Left lung (tissue), 10 donors: ENCODE results near the gene L1CAM. TPM values are rescaled to one million over a fixed set of nuclear protein-coding genes. Genes with fewer than 3 reads are reported as not detected.

ENCODE experiments used
- ATAC-seq: fragments of 200-7000 bp; cut with Tn5 transposase; one replicate; pipeline ENCODE4 v1.9.1; 2020; ENCODE audit warnings: moderate library complexity
- DNase-seq, 4 donors: peaks; one replicate each; pipeline ENCODE4 v3.0.0-alpha.2; 2013 to 2020
- H3K27ac ChIP-seq, 2 donors: fragments of 200-600 bp; sonication (generic) in 1 of 2; one replicate each; pipeline versions ENCODE4 v1.5.0 to v1.8.0; 2020 to 2021
- H3K27me3 ChIP-seq, 2 donors: fragments of 200-600 bp; sonication (generic) in 1 of 2; one replicate each; pipeline versions ENCODE4 v1.5.0 to v1.8.0; 2020 to 2021
- H3K36me3 ChIP-seq, 2 donors: fragments of 200-600 bp; sonication (generic) in 1 of 2; one replicate each; pipeline versions ENCODE4 v1.5.0 to v1.8.0; 2020 to 2021
- H3K4me1 ChIP-seq, 2 donors: fragments of 200-600 bp; one replicate each; pipeline ENCODE4 v1.8.0; 2021
- H3K4me3 ChIP-seq, 2 donors: fragments of 200-600 bp; sonication (generic) in 1 of 2; one replicate each; pipeline versions ENCODE4 v1.5.0 to v1.8.0; 2020 to 2021; ENCODE audit warnings: mild to moderate bottlenecking in 1 of 2
- H3K9me3 ChIP-seq, 2 donors: fragments of 200-600 bp; sonication (generic) in 1 of 2; one replicate each; pipeline versions ENCODE4 v1.5.0 to v1.8.0; 2020 to 2021
- intact Hi-C, 2 donors: fragments of 100-400 bp; cut with DNase I; formaldehyde crosslinking; loops; one replicate each; pipeline versions ENCODE4 v1.11.2 to v1.14.2; 2022
- polyA plus RNA-seq, 6 donors: library from polyadenylated mRNA; unstranded; fragments of 120-200 nt; gene quantifications; one replicate each; pipeline ENCODE4 v1.2.1, GENCODE V29; 2013; ENCODE audit not compliant: insufficient read length in 6 of 6
- total RNA-seq, 2 donors: library from RNA; stranded (reverse); fragmentation: NEBNext Ultra II Directional; extraction: Animal tissue kit (Norgen Biotek cat#: 25700); gene quantifications; one replicate each; pipeline ENCODE4 v1.2.1, GENCODE V29; 2021
- TF ChIP-seq, protein P1 (sequence below), 2 donors: fragments of 200-600 bp; sonication (generic) in 1 of 2; IDR thresholded peaks; one replicate each; pipeline versions ENCODE4 v1.5.0 to v1.8.0; 2021; ENCODE audit warnings: antibody characterized with exemption in 2 of 2
- donor health status: DM: no; HTN: yes; CAD: no.
- donor health status: DM: no; HTN: no; CAD: no.

The L1CAM gene
- total and polyA plus RNA-seq, 8 donors = 0.27 to 0.86 (median 0.53) TPM

DNA sequence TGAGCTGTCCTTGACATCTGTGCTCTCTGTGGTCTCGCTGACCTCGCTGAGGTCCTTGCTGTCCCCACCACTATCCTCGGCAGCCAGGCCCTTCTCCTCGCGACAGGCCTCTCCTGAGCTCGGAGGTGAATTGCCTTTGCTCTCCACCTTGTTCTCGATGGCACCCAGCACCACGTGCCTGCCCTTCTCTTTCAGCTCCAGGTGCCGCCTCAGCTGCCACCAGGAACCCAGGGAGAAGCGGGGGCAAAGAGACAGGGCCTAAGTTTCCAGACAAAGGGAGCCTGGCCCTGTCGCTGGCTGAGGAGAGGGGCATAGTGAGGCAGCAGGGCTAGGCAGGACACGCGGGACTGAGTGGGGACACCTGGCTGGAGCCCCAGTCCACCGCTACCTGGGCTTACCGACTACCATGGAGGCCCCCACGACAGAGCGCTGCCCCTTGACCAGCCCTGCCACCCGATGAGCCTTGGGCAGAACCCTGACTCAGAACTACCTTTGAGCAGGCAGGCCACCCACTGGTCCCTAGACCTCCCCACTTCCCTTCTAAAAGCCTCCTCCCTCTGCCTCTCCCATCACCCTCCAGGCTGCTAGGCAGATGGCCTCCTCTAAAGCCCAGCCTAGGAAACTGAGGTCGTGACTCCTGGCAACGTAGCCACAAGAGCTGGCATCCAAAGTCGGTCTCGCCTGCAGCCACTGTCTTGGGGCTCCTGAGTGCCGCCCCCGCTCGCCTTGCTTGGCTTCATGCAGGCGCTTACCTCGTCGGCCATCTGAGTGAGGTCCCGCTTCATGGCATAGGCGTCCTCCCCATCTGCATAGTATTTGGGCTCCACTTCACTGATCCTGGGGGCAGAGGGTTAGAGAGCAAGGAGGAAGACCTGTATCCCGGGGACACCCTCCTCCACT lies 44.3 kb upstream of the L1CAM start:
- H3K36me3 ChIP-seq = peaks cover 0 to 30% of the 10 kb centered on the region in 2 donors
- H3K4me1 ChIP-seq = peaks cover 8 to 36% of the 10 kb centered on the region in 2 donors
- TF ChIP-seq, protein P1, sequence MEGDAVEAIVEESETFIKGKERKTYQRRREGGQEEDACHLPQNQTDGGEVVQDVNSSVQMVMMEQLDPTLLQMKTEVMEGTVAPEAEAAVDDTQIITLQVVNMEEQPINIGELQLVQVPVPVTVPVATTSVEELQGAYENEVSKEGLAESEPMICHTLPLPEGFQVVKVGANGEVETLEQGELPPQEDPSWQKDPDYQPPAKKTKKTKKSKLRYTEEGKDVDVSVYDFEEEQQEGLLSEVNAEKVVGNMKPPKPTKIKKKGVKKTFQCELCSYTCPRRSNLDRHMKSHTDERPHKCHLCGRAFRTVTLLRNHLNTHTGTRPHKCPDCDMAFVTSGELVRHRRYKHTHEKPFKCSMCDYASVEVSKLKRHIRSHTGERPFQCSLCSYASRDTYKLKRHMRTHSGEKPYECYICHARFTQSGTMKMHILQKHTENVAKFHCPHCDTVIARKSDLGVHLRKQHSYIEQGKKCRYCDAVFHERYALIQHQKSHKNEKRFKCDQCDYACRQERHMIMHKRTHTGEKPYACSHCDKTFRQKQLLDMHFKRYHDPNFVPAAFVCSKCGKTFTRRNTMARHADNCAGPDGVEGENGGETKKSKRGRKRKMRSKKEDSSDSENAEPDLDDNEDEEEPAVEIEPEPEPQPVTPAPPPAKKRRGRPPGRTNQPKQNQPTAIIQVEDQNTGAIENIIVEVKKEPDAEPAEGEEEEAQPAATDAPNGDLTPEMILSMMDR (IDR thresholded peaks at IDR 0.05) = no peak
- ATAC-seq = no peak
- no peak for DNase-seq
- no peaks in the 10 kb centered on the region for H3K27me3 ChIP-seq
- intact Hi-C loops = no loop called here
- no peak overlapping the region for H3K27ac ChIP-seq
- H3K9me3 ChIP-seq = no peaks in the 10 kb centered on the region
- no peak overlapping the region for H3K4me3 ChIP-seq

DNA sequence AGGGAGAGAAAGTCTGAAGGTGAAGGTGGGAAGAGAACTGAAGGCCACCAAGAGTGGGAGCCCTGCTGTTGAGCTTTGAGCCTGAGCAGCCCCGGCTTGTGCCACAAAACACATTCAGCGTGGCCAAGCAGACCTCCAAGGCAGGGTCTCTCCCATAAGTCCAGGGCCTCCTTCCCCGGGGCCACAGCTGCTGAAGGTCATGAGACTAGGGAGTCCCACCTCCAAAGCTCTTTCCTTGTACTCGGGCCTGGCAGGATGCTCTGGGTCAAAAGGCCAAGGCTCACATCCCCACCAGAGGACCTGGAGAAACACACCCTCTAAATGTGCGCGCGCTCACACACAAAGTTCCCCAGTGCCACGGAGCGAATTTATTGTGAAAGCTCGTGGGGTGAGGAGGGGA lies 43.6 kb upstream of the L1CAM start:
- Histone ChIP-seq H3K27me3 (no peaks in the 10 kb centered on the region), H3K36me3 (peaks cover 0 to 30% of the 10 kb centered on the region in 2 donors), H3K4me1 (peaks cover 7 to 36% of the 10 kb centered on the region in 2 donors), H3K4me3 (peak overlapping the region in 1 of 2 donors; percentile 16), H3K27ac (peak overlapping the region in 1 of 2 donors; percentile 97), H3K9me3 (no peaks in the 10 kb centered on the region)
- intact Hi-C loops = no loop called here
- TF ChIP-seq, protein P1 (IDR thresholded peaks at IDR 0.05) = no peak
- ATAC-seq (no peak), DNase-seq (no peak)

DNA sequence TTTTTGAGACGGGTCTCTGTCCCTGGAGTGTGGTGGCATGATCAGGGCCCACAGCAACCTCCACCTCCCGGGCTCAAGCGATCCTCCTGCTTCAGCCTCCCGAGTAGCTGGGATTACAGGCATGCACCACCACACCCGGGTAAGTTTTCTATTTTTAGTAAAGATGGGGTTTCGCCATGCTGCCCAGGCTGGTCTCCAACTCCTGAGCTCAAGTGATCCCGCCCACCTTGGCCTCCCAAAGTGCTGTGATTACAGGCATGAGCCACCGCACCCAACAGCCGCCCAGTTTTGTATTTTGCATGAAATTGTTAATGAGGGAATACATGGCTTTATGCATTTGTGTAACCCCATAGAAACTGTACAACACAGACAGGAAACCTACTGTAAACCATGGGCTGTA lies 42.9 kb upstream of the L1CAM start:
- Histone ChIP-seq H3K36me3 (peaks cover 0 to 30% of the 10 kb centered on the region in 2 donors), H3K9me3 (no peaks in the 10 kb centered on the region), H3K27ac (peak overlapping the region; percentile 59 to 97), H3K4me1 (peaks cover 4 to 33% of the 10 kb centered on the region in 2 donors), H3K4me3 (peak overlapping the region in 1 of 2 donors; percentile 16), H3K27me3 (no peaks in the 10 kb centered on the region)
- ATAC-seq (no peak), DNase-seq (no peak)
- TF ChIP-seq, protein P1 (IDR thresholded peaks at IDR 0.05) = no peak
- intact Hi-C loops = no loop called here

DNA sequence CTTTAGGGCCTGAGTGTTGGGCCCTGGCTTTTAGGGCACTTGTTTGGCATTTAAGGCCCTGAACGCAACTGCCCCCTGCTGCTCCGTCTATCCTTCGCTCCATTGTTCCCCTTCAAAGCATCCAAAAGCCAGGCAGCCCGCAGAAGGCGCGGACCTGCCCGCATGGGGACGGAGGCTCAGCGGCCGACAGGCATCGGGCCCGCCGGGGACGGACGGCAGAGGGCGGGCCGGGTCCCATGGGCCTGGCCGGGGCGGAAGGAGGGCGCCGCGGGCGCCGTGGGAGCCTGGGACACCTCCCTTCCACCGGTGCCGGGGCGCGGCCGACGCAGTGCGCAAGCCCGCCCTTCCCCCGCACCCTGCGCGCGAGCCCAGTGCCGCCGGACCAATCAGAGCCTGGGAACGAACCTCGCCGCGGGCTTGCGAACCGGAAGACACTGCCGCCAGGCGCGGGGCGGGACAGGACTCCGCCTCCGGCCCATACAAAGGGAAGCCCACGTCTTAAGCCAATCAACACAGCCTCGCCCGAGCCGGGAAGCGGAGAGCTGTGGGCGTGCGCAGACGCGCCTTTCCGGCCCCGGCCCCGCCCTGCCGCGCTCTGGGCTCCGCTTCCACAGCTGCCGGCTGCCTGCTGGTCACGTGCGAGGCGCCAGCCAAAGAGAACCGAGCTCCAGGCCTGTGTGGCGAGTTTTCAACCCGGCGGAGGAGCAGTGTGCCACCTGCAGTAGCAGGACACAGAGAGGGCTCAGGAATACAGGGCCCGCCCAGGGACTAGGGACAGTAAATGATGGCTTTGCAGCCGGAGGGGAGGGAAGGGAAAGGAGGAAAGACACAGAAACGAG lies 42.2 kb upstream of the L1CAM start:
- Histone ChIP-seq H3K27me3 (no peaks in the 10 kb centered on the region), H3K4me1 (peaks cover 1 to 33% of the 10 kb centered on the region in 2 donors), H3K36me3 (peaks cover 0 to 30% of the 10 kb centered on the region in 2 donors), H3K4me3 (peak overlapping the region; percentile 35 to 57), H3K27ac (peak overlapping the region; percentile 96 to 97), H3K9me3 (no peaks in the 10 kb centered on the region)
- intact Hi-C loops = no loop called here
- DNase-seq (peak; percentile 89 to 98 (median 97)), ATAC-seq (peak; percentile 92)
- TF ChIP-seq, protein P1 (IDR thresholded peaks at IDR 0.05) = no peak

DNA sequence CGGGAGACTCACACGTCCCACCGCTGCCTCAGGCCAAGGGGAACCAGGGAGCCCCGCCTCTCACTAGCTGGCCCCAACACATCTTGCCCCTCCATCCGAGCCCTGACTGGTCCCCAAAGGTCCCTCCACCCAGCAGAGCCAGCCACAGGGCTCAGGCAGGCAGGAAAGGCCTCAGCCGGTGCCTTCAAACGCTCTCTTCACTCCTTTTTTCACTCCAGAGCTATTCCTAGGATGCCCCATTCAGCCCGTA lies 41.6 kb upstream of the L1CAM start:
- TF ChIP-seq, protein P1 (IDR thresholded peaks at IDR 0.05) = no peak
- intact Hi-C loops = no loop called here
- peaks cover 4 to 33% of the 10 kb centered on the region in 2 donors for H3K4me1 ChIP-seq
- peak overlapping the region; percentile 35 to 57 for H3K4me3 ChIP-seq
- DNase-seq (no peak), ATAC-seq (peak; percentile 12)
- H3K27me3 ChIP-seq = no peaks in the 10 kb centered on the region
- no peaks in the 10 kb centered on the region for H3K9me3 ChIP-seq
- H3K27ac ChIP-seq = peak overlapping the region; percentile 96 to 97
- peaks cover 0 to 28% of the 10 kb centered on the region in 2 donors for H3K36me3 ChIP-seq
